HG03457 (cell line): ENCODE measurements around the gene NPB.

Experiments used
- ATAC-seq: cut with Tn5 transposase; IDR thresholded peaks from one replicate; pipeline ENCODE4 v1.9.1; 2021; ENCODE audit warnings: moderate number of reproducible peaks; ENCODE audit not compliant: unreplicated experiment

NPB gene

GRCh38 chr17:81923302-81924260, 21.5 kb downstream of the NPB start:
- no peak for ATAC-seq

- no peak for ATAC-seq
Observed at GRCh38 chr17:81924557-81925532, 22.8 kb downstream of the NPB start.

GRCh38 chr17:81925860-81926450, 23.9 kb downstream of the NPB start:
- ATAC-seq = no peak

GRCh38 chr17:81926451-81927151, 24.6 kb downstream of the NPB start:
- no peak for ATAC-seq

- ATAC-seq = peak; percentile 10
Observed at GRCh38 chr17:81927152-81927652, 25.2 kb downstream of the NPB start.

- peak; percentile 45 for ATAC-seq
Observed at GRCh38 chr17:81927653-81928543, 25.9 kb downstream of the NPB start, which contains the start of gene MAFG. MAFG (minus strand) TSS chr17:81927735; CDS start chr17:81923185, 4,550 bp downstream.

- no peak for ATAC-seq
Observed at GRCh38 chr17:81928544-81929252, 26.7 kb downstream of the NPB start.

GRCh38 chr17:81929253-81930141, 27.5 kb downstream of the NPB start:
- ATAC-seq = no peak

- ATAC-seq = no peak
Observed at GRCh38 chr17:81930142-81931125, 28.4 kb downstream of the NPB start.

GRCh38 chr17:81931189-81931556, 29.1 kb downstream of the NPB start:
- no peak for ATAC-seq

- no peak for ATAC-seq
Observed at GRCh38 chr17:81931557-81932332, 29.7 kb downstream of the NPB start.

- ATAC-seq = no peak
Observed at GRCh38 chr17:81932333-81932983, 30.4 kb downstream of the NPB start.

- ATAC-seq = no peak
Observed at GRCh38 chr17:81933178-81933699, 31.2 kb downstream of the NPB start.

- no peak for ATAC-seq
Observed at GRCh38 chr17:81934098-81934757, 32.2 kb downstream of the NPB start.
